Caco-2 (cell line): ENCODE measurements around the gene SLMAP. TPM values are rescaled to one million over a fixed set of nuclear protein-coding genes. Genes with fewer than 3 reads are reported as not detected.
A peak's percentile ranks its signal among the peaks of the same experiment; 100 is the strongest.

Source experiments
- BruUV-seq: library from RNA; stranded (reverse); fragments of 400-500 nt; replicated peaks from 2 replicates; lab custom pipeline; 2021; lab: Mats Ljungman, UMichigan
- CTCF ChIA-PET: fragments of 300-600 bp; sonication (Branson Sonifier 250); formaldehyde crosslinking; loops from one replicate; lab custom pipeline; 2022; ENCODE audit warnings: antibody characterized with exemption; lab: Charles Lee
- POLR2A ChIA-PET: fragments of 300-600 bp; sonication (Branson Sonifier 250); formaldehyde crosslinking; loops from one replicate; lab custom pipeline; 2022; ENCODE audit warnings: antibody characterized with exemption; lab: Charles Lee
- DNase-seq, 2 experiments: peaks; one replicate each; pipeline versions ENCODE4 v3.0.0 to v3.0.0-alpha.2; 2020 to 2022
- H3K27me3 ChIP-seq: replicated peaks from 2 replicates; pipeline ENCODE4 v1.6.0; 2011; ENCODE audit warnings: low read length; ENCODE audit not compliant: control insufficient read depth, insufficient read depth
- H3K36me3 ChIP-seq: 2 replicates; pipeline ENCODE4 v1.5.1; 2011; ENCODE audit warnings: low read length; ENCODE audit not compliant: control insufficient read depth, insufficient read depth
- H3K4me1 ChIP-seq: fragments of 250-450 bp; sonication (Bioruptor Pico); 2 replicates; pipeline ENCODE4 v1.5.1; 2020; ENCODE audit warnings: mild to moderate bottlenecking
- H3K4me3 ChIP-seq: 2 replicates; pipeline ENCODE4 v1.5.1; 2011; ENCODE audit warnings: low read depth, mild to moderate bottlenecking, control low read depth, low read length
- H3K9me3 ChIP-seq: fragments of 250-450 bp; sonication (Bioruptor Pico); 2 replicates; pipeline ENCODE4 v1.5.1; 2020; ENCODE audit warnings: mild to moderate bottlenecking, moderate library complexity
- H3K27ac Mint-ChIP-seq: one replicate; pipeline ENCODE4 v1.8.0; 2022; ENCODE audit warnings: mixed read lengths; ENCODE audit not compliant: unreplicated experiment
- H3K27me3 Mint-ChIP-seq: one replicate; pipeline ENCODE4 v1.8.0; 2022; ENCODE audit warnings: mixed read lengths; ENCODE audit not compliant: insufficient read depth, unreplicated experiment
- H3K36me3 Mint-ChIP-seq: one replicate; pipeline ENCODE4 v1.8.0; 2022; ENCODE audit warnings: mild to moderate bottlenecking, mixed read lengths; ENCODE audit not compliant: insufficient read depth, unreplicated experiment
- H3K4me1 Mint-ChIP-seq: one replicate; pipeline ENCODE4 v1.8.0; 2022; ENCODE audit warnings: low read depth, mixed read lengths; ENCODE audit not compliant: unreplicated experiment
- H3K4me3 Mint-ChIP-seq: one replicate; pipeline ENCODE4 v1.8.0; 2022; ENCODE audit warnings: mild to moderate bottlenecking, moderate library complexity, mixed read lengths; ENCODE audit not compliant: unreplicated experiment
- H3K9me3 Mint-ChIP-seq: one replicate; pipeline ENCODE4 v1.8.0; 2022; ENCODE audit warnings: mixed read lengths; ENCODE audit not compliant: unreplicated experiment
- CTCF ChIP-seq, 2 experiments: fragments of 200-600 bp in 1 of 2; IDR thresholded peaks; 1 replicate in 1 of 2; 2 replicates in 1 of 2; pipeline versions ENCODE4 v1.5.1 to v1.8.0; 2011 to 2022; ENCODE audit warnings: antibody characterized with exemption in 1 of 2, control low read depth in 1 of 2, inconsistent platforms in 1 of 2, low read depth in 1 of 2, low read length in 1 of 2, mild to moderate bottlenecking in 1 of 2, moderate library complexity in 1 of 2; ENCODE audit not compliant: insufficient read depth in 1 of 2, severe bottlenecking in 1 of 2, unreplicated experiment in 1 of 2
- intact Hi-C: fragments of 100-400 bp; cut with micrococcal nuclease; formaldehyde crosslinking; loops from one replicate; pipeline ENCODE4 v1.10.0; 2022; ENCODE audit not compliant: unreplicated experiment
- total RNA-seq: library from RNA; stranded (reverse); gene quantifications from 2 replicates; pipeline ENCODE4 v1.2.3, GENCODE V29; 2022

The SLMAP gene
- total RNA-seq, 1 experiment from 2014 or later, result 136 TPM

- ChIA-PET CTCF (no interaction called here), POLR2A (no interaction called here)
- Histone ChIP-seq H3K4me1 (peaks cover 20% of the 10 kb centered on the region), H3K36me3 (no peaks in the 10 kb centered on the region), H3K4me3 (no peak overlapping the region), H3K9me3 (no peaks in the 10 kb centered on the region), H3K27me3 (no peaks in the 10 kb centered on the region)
- Mint-ChIP-seq H3K36me3 (peaks cover 20% of the 10 kb centered on the region), H3K4me1 (peaks cover 12% of the 10 kb centered on the region), H3K27me3 (no peaks in the 10 kb centered on the region), H3K9me3 (no peaks in the 10 kb centered on the region), H3K27ac (no peak overlapping the region), H3K4me3 (no peak overlapping the region)
- no peak for TF ChIP-seq CTCF (IDR thresholded peaks at IDR 0.05; ENCODE audit: insufficient read depth in 1 of 2, low read depth in 1 of 2, low read length in 1 of 2, severe bottlenecking in 1 of 2, unreplicated experiment in 1 of 2)
- no TSS peak for BruUV-seq
- intact Hi-C loops, result no loop called here
- DNase-seq, result no peak
These were observed 3.8 kb upstream of the SLMAP start for GRCh38 chr3:57752307-57752706.

GRCh38 chr3:57753016-57753415, 3.1 kb upstream of the SLMAP start:
- H3K4me3 Mint-ChIP-seq, result no peak overlapping the region
- POLR2A ChIA-PET, result no interaction called here
- intact Hi-C loops, result no loop called here

DNA sequence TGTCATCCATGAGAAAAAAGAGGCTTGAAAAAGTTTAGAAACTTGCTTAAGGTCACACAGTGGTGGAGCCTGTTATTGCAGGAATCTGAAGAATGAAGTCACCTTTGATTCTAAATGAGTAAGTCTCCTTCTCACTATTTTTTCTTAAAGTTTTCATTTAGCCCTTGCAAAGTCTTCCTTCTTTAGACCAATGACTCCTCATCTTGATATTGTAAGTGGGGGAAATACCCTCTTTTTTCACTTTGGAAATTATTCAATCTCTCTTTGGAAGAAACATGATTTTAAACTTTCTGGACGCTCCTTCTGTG, 787 bp upstream of the SLMAP start:
- intact Hi-C loops, result loop anchor here (5.0 kb wide), 1 partner anchor 92 kb away; no protein-coding TSS in a partner anchor
- Mint-ChIP-seq H3K27ac (peak overlapping the region; percentile 95), H3K4me1 (peaks cover 12% of the 10 kb centered on the region), H3K27me3 (no peaks in the 10 kb centered on the region), H3K36me3 (peaks cover 46% of the 10 kb centered on the region), H3K9me3 (no peaks in the 10 kb centered on the region), H3K4me3 (peak overlapping the region; percentile 95)
- Histone ChIP-seq H3K36me3 (no peaks in the 10 kb centered on the region), H3K27me3 (no peaks in the 10 kb centered on the region), H3K4me1 (peaks cover 20% of the 10 kb centered on the region), H3K4me3 (peak overlapping the region; percentile 99), H3K9me3 (no peaks in the 10 kb centered on the region)
- DNase-seq, result peak in 1 of 2 experiments; percentile 38
- ChIA-PET POLR2A (interaction anchor here (1.0 to 1.4 kb wide), 3 partner anchors 63 to 158 kb away, joined by 4 to 17 read pairs (median 5); partner anchors contain the start of genes ARF4 and DENND6A), CTCF (interaction anchor here (1.0 kb wide), 1 partner anchor 102 kb away, joined by 3 read pairs; no protein-coding TSS in a partner anchor)
- TSS peak; percentile 76 for BruUV-seq
- peak in 1 of 2 experiments; percentile 30 for TF ChIP-seq CTCF (IDR thresholded peaks at IDR 0.05; ENCODE audit: insufficient read depth in 1 of 2, low read depth in 1 of 2, low read length in 1 of 2, severe bottlenecking in 1 of 2, unreplicated experiment in 1 of 2)

More at GRCh38 chr3:57753016-57753415, 3.1 kb upstream of the SLMAP start:
- Mint-ChIP-seq H3K36me3 (peaks cover 27% of the 10 kb centered on the region), H3K4me1 (peaks cover 12% of the 10 kb centered on the region), H3K9me3 (no peaks in the 10 kb centered on the region), H3K27ac (no peak overlapping the region), H3K27me3 (no peaks in the 10 kb centered on the region)
- H3K4me3 ChIP-seq, result no peak overlapping the region
- peaks cover 20% of the 10 kb centered on the region for H3K4me1 ChIP-seq
- CTCF ChIA-PET, result no interaction called here
- no peaks in the 10 kb centered on the region for H3K27me3 ChIP-seq
- no peak for TF ChIP-seq CTCF (IDR thresholded peaks at IDR 0.05; ENCODE audit: insufficient read depth in 1 of 2, low read depth in 1 of 2, low read length in 1 of 2, severe bottlenecking in 1 of 2, unreplicated experiment in 1 of 2)
- H3K36me3 ChIP-seq, result no peaks in the 10 kb centered on the region
- no peak for DNase-seq
- no TSS peak for BruUV-seq
- H3K9me3 ChIP-seq, result no peaks in the 10 kb centered on the region
